GM12873 (cell line): Measurements from ENCODE around the gene RIPPLY2.

Experiments used
- CTCF ChIP-seq: IDR thresholded peaks from 2 replicates; pipeline ENCODE4 v1.5.1; 2012; ENCODE audit warnings: low read depth, mild to moderate bottlenecking, moderate library complexity, low read length, control low read depth; ENCODE audit not compliant: insufficient read depth; ENCODE audit errors: missing control alignments

Gene RIPPLY2

DNA sequence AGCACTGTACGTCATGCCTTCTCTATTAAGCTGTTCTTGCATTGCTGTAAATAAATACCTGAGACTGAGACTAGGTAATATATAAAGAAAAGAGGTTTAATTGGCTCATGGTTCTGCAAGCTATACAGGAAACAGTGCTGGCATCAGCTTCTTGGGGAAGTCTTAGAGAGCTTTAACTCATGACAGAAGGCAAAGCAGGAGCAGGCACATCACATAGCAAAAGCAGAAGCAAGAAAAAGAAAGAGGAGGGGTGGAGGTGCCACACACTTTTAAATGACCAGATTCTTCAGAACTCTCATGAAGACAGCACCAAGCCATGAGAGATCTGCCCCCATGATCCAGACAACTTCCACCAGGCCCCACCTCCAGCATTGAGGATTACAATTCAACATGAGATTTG, 36.5 kb downstream of the RIPPLY2 start:
- TF ChIP-seq CTCF = no peak

GRCh38 chr6:83890520-83890919, 37.4 kb downstream of the RIPPLY2 start:
- TF ChIP-seq CTCF = no peak

GRCh38 chr6:83891586-83891985, 38.4 kb downstream of the RIPPLY2 start:
- no peak for TF ChIP-seq CTCF

- no peak for TF ChIP-seq CTCF
Observed at GRCh38 chr6:83893024-83893423, 39.9 kb downstream of the RIPPLY2 start.

GRCh38 chr6:83901624-83902023, 48.5 kb downstream of the RIPPLY2 start:
- no peak for TF ChIP-seq CTCF

GRCh38 chr6:83904395-83904794, 51.2 kb downstream of the RIPPLY2 start:
- TF ChIP-seq CTCF = no peak

- no peak for TF ChIP-seq CTCF
Observed at GRCh38 chr6:83905648-83906047, 52.5 kb downstream of the RIPPLY2 start.
